ENCODE measurements around the gene USP15.

Gene USP15

GRCh38 chr12:62305778-62306177 lies 45.6 kb downstream of the USP15 start:
- Histone ChIP-seq H3K36me3 (replicated peaks; ENCODE audit: insufficient read depth, low read length) (peaks cover 13% of the 10 kb centered on the region; the same call in 1 of the 2 replicates), H3K9me3 (replicated peaks; ENCODE audit: insufficient read depth, low read length) (no peaks in the 10 kb centered on the region), H3K79me2 (ENCODE audit: low read length) (peaks cover 38% of the 10 kb centered on the region), H4K20me1 (ENCODE audit: insufficient read depth, low read length) (no peaks in the 10 kb centered on the region), H3K27ac (ENCODE audit: low read length) (no peak overlapping the region), H3K9me2 (replicated peaks; ENCODE audit: insufficient read depth, low read length) (no peaks in the 10 kb centered on the region), H3K4me1 (ENCODE audit: low read length) (no peaks in the 10 kb centered on the region), H3K9ac (ENCODE audit: low read length) (no peak overlapping the region), H3K27me3 (replicated peaks; ENCODE audit: insufficient read depth, low read length) (no peaks in the 10 kb centered on the region), H2AFZ (ENCODE audit: low read length) (no peak overlapping the region), H3F3A (ENCODE audit: insufficient read depth, low read length) (no peaks in the 10 kb centered on the region), H3K4me3 (ENCODE audit: low read length) (no peak overlapping the region), H3K4me2 (ENCODE audit: low read depth, low read length) (no peak overlapping the region)
- DNase-seq = no peak
- TF ChIP-seq EZH2 (optimal IDR thresholded peaks at IDR 0.05; ENCODE audit: low read depth, low read length) = no peak
- no peak for TF ChIP-seq EZH2phosphoT487 (IDR thresholded peaks at IDR 0.05; ENCODE audit: low read length)
- TF ChIP-seq CTCF (IDR thresholded peaks at IDR 0.05; ENCODE audit: low read length) = no peak

DNA sequence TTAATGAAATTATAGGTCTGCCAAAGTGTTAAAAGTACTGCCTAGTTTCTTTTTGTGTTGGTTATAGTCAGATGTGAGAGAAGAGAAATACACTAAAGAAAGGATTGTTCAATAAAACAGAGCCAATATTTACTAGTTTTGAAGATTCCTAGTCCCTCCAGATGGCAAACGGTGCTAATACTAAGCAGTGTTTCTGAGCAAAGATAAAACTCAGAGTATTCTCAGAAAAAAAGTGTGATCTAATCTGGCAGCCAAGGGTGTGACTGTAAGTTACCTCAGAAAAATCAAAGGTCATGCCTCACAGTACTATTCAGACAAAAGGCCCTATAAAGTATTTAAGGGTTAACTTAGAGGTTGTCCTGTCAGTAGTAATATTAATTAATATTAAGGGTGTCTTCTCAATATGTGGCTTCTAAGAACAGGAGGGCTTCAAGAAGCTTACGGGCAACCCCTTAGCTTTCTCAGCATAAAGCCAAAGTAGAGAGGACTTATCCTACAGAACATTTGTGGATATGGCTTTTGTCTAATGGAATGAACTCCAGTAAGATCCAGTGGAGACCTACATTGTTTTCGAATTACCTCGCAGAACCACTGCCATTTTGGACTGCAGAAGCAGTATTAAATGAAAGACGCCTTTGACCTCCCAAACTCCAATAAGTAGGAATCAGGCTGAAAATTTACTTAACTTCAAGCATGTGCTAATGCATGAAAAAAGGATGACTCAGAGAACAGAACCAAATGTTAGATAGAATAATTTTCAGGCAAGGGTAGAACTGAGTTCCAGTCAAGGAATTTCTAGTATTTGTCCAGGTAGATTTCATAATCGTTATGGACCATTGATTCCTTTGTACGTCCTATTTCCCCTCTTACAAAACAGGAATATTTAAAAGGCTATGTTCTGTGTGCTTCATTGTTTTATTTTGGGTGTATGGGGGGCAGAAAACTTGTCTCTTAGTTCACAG lies 46.6 kb downstream of the USP15 start:
- no peak overlapping the region for H3K27ac ChIP-seq (ENCODE audit: low read length)
- TF ChIP-seq CTCF (IDR thresholded peaks at IDR 0.05; ENCODE audit: low read length) (no peak), EZH2phosphoT487 (IDR thresholded peaks at IDR 0.05; ENCODE audit: low read length) (no peak), EZH2 (optimal IDR thresholded peaks at IDR 0.05; ENCODE audit: low read depth, low read length) (no peak)
- H4K20me1 ChIP-seq (ENCODE audit: insufficient read depth, low read length) = no peaks in the 10 kb centered on the region
- H3K79me2 ChIP-seq (ENCODE audit: low read length) = peaks cover 36% of the 10 kb centered on the region
- H3K36me3 ChIP-seq (replicated peaks; ENCODE audit: insufficient read depth, low read length) = peaks cover 13% of the 10 kb centered on the region; the same call in 1 of the 2 replicates
- DNase-seq = no peak
- H3K4me2 ChIP-seq (ENCODE audit: low read depth, low read length) = no peak overlapping the region
- no peak overlapping the region for H3K9ac ChIP-seq (ENCODE audit: low read length)
- H3K4me1 ChIP-seq (ENCODE audit: low read length) = no peaks in the 10 kb centered on the region
- no peaks in the 10 kb centered on the region for H3K27me3 ChIP-seq (replicated peaks; ENCODE audit: insufficient read depth, low read length)
- H3K9me3 ChIP-seq (replicated peaks; ENCODE audit: insufficient read depth, low read length) = no peaks in the 10 kb centered on the region
- no peaks in the 10 kb centered on the region for H3F3A ChIP-seq (ENCODE audit: insufficient read depth, low read length)
- no peak overlapping the region for H3K4me3 ChIP-seq (ENCODE audit: low read length)
- H3K9me2 ChIP-seq (replicated peaks; ENCODE audit: insufficient read depth, low read length) = no peaks in the 10 kb centered on the region
- H2AFZ ChIP-seq (ENCODE audit: low read length) = no peak overlapping the region

- no peaks in the 10 kb centered on the region for H3F3A ChIP-seq (ENCODE audit: insufficient read depth, low read length)
- no peak overlapping the region for H3K27ac ChIP-seq (ENCODE audit: low read length)
- H3K9ac ChIP-seq (ENCODE audit: low read length) = no peak overlapping the region
- no peak overlapping the region for H3K4me2 ChIP-seq (ENCODE audit: low read depth, low read length)
- peaks cover 37% of the 10 kb centered on the region for H3K79me2 ChIP-seq (ENCODE audit: low read length)
- H3K36me3 ChIP-seq (replicated peaks; ENCODE audit: insufficient read depth, low read length) = 0 out of 2 replicates have a peak, but pooled peaks cover 13% of the 10 kb centered on the region
- H3K9me2 ChIP-seq (replicated peaks; ENCODE audit: insufficient read depth, low read length) = no peaks in the 10 kb centered on the region
- no peak for DNase-seq
- H3K27me3 ChIP-seq (replicated peaks; ENCODE audit: insufficient read depth, low read length) = no peaks in the 10 kb centered on the region
- no peak overlapping the region for H3K4me3 ChIP-seq (ENCODE audit: low read length)
- no peak overlapping the region for H2AFZ ChIP-seq (ENCODE audit: low read length)
- no peaks in the 10 kb centered on the region for H3K4me1 ChIP-seq (ENCODE audit: low read length)
- H3K9me3 ChIP-seq (replicated peaks; ENCODE audit: insufficient read depth, low read length) = no peaks in the 10 kb centered on the region
- TF ChIP-seq CTCF (IDR thresholded peaks at IDR 0.05; ENCODE audit: low read length) = no peak
- no peak for TF ChIP-seq EZH2 (optimal IDR thresholded peaks at IDR 0.05; ENCODE audit: low read depth, low read length)
- no peaks in the 10 kb centered on the region for H4K20me1 ChIP-seq (ENCODE audit: insufficient read depth, low read length)
These were observed 48.0 kb downstream of the USP15 start for GRCh38 chr12:62308201-62308600.

Data from MM.1S (cell line).